ENCODE results near the gene PDE4C.
A peak's percentile ranks its signal among the peaks of the same experiment; 100 is the strongest.

The PDE4C gene

DNA sequence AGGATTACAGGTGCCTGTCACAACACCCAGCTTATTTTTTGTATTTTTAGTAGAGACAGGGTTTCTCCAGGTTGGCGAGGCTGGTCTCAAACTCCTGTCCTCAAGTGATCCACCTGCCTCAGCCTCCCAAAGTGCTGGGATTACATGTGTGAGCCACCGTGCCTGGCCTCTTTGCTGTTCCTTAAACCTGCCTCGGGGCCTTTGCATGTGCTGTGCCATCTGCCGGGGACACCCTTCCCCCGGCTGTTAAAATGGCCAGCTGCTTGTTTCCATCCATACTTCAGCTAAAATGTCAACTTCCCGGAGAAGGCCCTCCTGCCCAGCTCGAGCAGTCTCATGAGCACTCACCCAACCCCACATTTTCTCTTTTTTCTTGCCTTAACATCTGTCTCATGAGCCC is 19.1 kb upstream of the PDE4C start:
- no peak overlapping the region for H3K4me3 ChIP-seq (ENCODE audit: low read depth, low read length)
- no peaks in the 10 kb centered on the region for H3K4me1 ChIP-seq (ENCODE audit: control insufficient read depth, insufficient read depth, low read length)
- H3K27ac ChIP-seq (ENCODE audit: extremely low read depth, low read depth, low read length) = no peak overlapping the region
- no peaks in the 10 kb centered on the region for H3K36me3 ChIP-seq (ENCODE audit: control insufficient read depth in 2 of 2, insufficient read depth in 1 of 2, low read length in 2 of 2)
- CTCF ChIA-PET = interaction anchor here (0.6 to 1.6 kb wide), 8 partner anchors 25 to 186 kb away, joined by 3 to 4 read pairs (median 3); partner anchors contain the start of gene JUND
- TF ChIP-seq ZFP3 (tag by site-specific recombination; IDR thresholded peaks at IDR 0.05; ENCODE audit: low read depth) (no peak), ZNF623 (tag by site-specific recombination; IDR thresholded peaks at IDR 0.05) (peak; percentile 95)
- POLR2A ChIA-PET = interaction anchor here (0.6 to 2.0 kb wide), 2 partner anchors 12 to 154 kb away, joined by 3 to 5 read pairs; no protein-coding TSS in a partner anchor
- no peaks in the 10 kb centered on the region for H3K9me3 ChIP-seq (ENCODE audit: control insufficient read depth, insufficient read depth, low read depth, low read length)

- ChIA-PET POLR2A (no interaction called here), CTCF (interaction anchor here (0.7 to 2.9 kb wide), 2 partner anchors 9 to 12 kb away, joined by 3 to 12 read pairs; no protein-coding TSS in a partner anchor)
- TF ChIP-seq ZNF48 (tag by site-specific recombination; IDR thresholded peaks at IDR 0.05) = no peak
- TF ChIP-seq ZNF148 (tag by site-specific recombination; IDR thresholded peaks at IDR 0.05; ENCODE audit: borderline replicate concordance) = no peak
- TF ChIP-seq ZNF664 (tag by site-specific recombination; IDR thresholded peaks at IDR 0.05) = peak; percentile 86; the same call in 1 of the 2 replicates
- TF ChIP-seq ZNF501 (tag by site-specific recombination; IDR thresholded peaks at IDR 0.05) = no peak
- TF ChIP-seq REST (tag by site-specific recombination; IDR thresholded peaks at IDR 0.05) = peak; percentile 97
- H3K36me3 ChIP-seq (ENCODE audit: control insufficient read depth in 2 of 2, insufficient read depth in 1 of 2, low read length in 2 of 2) = no peaks in the 10 kb centered on the region
- H3K4me1 ChIP-seq (ENCODE audit: control insufficient read depth, insufficient read depth, low read length) = no peaks in the 10 kb centered on the region
- H3K27ac ChIP-seq (ENCODE audit: extremely low read depth, low read depth, low read length) = no peak overlapping the region
- H3K9me3 ChIP-seq (ENCODE audit: control insufficient read depth, insufficient read depth, low read depth, low read length) = no peaks in the 10 kb centered on the region
- H3K4me3 ChIP-seq (ENCODE audit: low read depth, low read length) = no peak overlapping the region
Observed at GRCh38 chr19:18239303-18239702, 13.1 kb upstream of the PDE4C start.

- CTCF ChIA-PET = no interaction called here
- Histone ChIP-seq H3K27ac (ENCODE audit: extremely low read depth, low read depth, low read length) (no peak overlapping the region), H3K9me3 (ENCODE audit: control insufficient read depth, insufficient read depth, low read depth, low read length) (no peaks in the 10 kb centered on the region), H3K4me3 (ENCODE audit: low read depth, low read length) (no peak overlapping the region), H3K4me1 (ENCODE audit: control insufficient read depth, insufficient read depth, low read length) (no peaks in the 10 kb centered on the region), H3K36me3 (ENCODE audit: control insufficient read depth in 2 of 2, insufficient read depth in 1 of 2, low read length in 2 of 2) (no peaks in the 10 kb centered on the region)
- POLR2A ChIA-PET = interaction anchor here (0.9 kb wide), 1 partner anchor 12 kb away, joined by 5 read pairs; no protein-coding TSS in a partner anchor
- TF ChIP-seq ZBTB21 (tag by site-specific recombination; IDR thresholded peaks at IDR 0.05) = no peak
- TF ChIP-seq ZNF654 (tag by site-specific recombination; IDR thresholded peaks at IDR 0.05; ENCODE audit: low read depth) = no peak
- no peak for TF ChIP-seq ZNF157 (tag by site-specific recombination; IDR thresholded peaks at IDR 0.05)
- TF ChIP-seq, protein P1, sequence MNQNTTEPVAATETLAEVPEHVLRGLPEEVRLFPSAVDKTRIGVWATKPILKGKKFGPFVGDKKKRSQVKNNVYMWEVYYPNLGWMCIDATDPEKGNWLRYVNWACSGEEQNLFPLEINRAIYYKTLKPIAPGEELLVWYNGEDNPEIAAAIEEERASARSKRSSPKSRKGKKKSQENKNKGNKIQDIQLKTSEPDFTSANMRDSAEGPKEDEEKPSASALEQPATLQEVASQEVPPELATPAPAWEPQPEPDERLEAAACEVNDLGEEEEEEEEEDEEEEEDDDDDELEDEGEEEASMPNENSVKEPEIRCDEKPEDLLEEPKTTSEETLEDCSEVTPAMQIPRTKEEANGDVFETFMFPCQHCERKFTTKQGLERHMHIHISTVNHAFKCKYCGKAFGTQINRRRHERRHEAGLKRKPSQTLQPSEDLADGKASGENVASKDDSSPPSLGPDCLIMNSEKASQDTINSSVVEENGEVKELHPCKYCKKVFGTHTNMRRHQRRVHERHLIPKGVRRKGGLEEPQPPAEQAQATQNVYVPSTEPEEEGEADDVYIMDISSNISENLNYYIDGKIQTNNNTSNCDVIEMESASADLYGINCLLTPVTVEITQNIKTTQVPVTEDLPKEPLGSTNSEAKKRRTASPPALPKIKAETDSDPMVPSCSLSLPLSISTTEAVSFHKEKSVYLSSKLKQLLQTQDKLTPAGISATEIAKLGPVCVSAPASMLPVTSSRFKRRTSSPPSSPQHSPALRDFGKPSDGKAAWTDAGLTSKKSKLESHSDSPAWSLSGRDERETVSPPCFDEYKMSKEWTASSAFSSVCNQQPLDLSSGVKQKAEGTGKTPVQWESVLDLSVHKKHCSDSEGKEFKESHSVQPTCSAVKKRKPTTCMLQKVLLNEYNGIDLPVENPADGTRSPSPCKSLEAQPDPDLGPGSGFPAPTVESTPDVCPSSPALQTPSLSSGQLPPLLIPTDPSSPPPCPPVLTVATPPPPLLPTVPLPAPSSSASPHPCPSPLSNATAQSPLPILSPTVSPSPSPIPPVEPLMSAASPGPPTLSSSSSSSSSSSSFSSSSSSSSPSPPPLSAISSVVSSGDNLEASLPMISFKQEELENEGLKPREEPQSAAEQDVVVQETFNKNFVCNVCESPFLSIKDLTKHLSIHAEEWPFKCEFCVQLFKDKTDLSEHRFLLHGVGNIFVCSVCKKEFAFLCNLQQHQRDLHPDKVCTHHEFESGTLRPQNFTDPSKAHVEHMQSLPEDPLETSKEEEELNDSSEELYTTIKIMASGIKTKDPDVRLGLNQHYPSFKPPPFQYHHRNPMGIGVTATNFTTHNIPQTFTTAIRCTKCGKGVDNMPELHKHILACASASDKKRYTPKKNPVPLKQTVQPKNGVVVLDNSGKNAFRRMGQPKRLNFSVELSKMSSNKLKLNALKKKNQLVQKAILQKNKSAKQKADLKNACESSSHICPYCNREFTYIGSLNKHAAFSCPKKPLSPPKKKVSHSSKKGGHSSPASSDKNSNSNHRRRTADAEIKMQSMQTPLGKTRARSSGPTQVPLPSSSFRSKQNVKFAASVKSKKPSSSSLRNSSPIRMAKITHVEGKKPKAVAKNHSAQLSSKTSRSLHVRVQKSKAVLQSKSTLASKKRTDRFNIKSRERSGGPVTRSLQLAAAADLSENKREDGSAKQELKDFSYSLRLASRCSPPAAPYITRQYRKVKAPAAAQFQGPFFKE (tag by site-specific recombination; IDR thresholded peaks at IDR 0.05; ENCODE audit: borderline replicate concordance) = no peak
- no peak for TF ChIP-seq ZBTB1 (tag by site-specific recombination; IDR thresholded peaks at IDR 0.05)
- no peak for TF ChIP-seq KLF8 (tag by site-specific recombination; IDR thresholded peaks at IDR 0.05)
- TF ChIP-seq ZNF335 (tag by site-specific recombination; conservative IDR thresholded peaks at IDR 0.05) = no peak
- TF ChIP-seq ZSCAN16 (tag by site-specific recombination; IDR thresholded peaks at IDR 0.05) = no peak
- TF ChIP-seq ZNF670 (tag by site-specific recombination; IDR thresholded peaks at IDR 0.05; ENCODE audit: low read depth) = no peak
- no peak for TF ChIP-seq ZBTB48 (tag by site-specific recombination; IDR thresholded peaks at IDR 0.05)
- no peak for TF ChIP-seq ZNF621 (tag by site-specific recombination; IDR thresholded peaks at IDR 0.05)
- TF ChIP-seq ZNF10 (tag by site-specific recombination; IDR thresholded peaks at IDR 0.05) = no peak
- TF ChIP-seq ZBTB17 (tag by site-specific recombination; IDR thresholded peaks at IDR 0.05) = no peak
- TF ChIP-seq ZNF423 (tag by site-specific recombination; IDR thresholded peaks at IDR 0.05) = no peak
- TF ChIP-seq ZNF404 (tag by site-specific recombination; IDR thresholded peaks at IDR 0.05) = no peak
Observed at GRCh38 chr19:18234194-18234593, 8.0 kb upstream of the PDE4C start.

All from HEK293 (cell line).